DND-41 (cell line): ENCODE results near the gene ZNF329.

Source experiments
- CTCF ChIP-seq: IDR thresholded peaks from 2 replicates; pipeline ENCODE4 v1.5.1; 2012; ENCODE audit warnings: borderline replicate concordance, low read length, moderate library complexity, mild to moderate bottlenecking; ENCODE audit not compliant: poor library complexity, severe bottlenecking; ENCODE audit errors: extremely low read depth
- EZH2 ChIP-seq: IDR thresholded peaks from 3 replicates; pipeline ENCODE4 v1.6.1; 2012; ENCODE audit warnings: borderline replicate concordance, low read depth, mild to moderate bottlenecking, moderate library complexity, low read length, inconsistent platforms; ENCODE audit not compliant: severe bottlenecking

- TF ChIP-seq CTCF = no peak
- no peak for TF ChIP-seq EZH2
Observed at GRCh38 chr19:58079792-58080191, 70.8 kb downstream of the ZNF329 start.
